C4-2B (cell line): Measurements from ENCODE around the gene FAM118B.

ENCODE experiments used
- CTCF ChIP-seq: fragments of 450-650 bp; conservative IDR thresholded peaks from 2 replicates; pipeline ENCODE4 v1.5.1; 2017; ENCODE audit warnings: mild to moderate bottlenecking
- ZFX ChIP-seq: fragments of 450-650 bp; IDR thresholded peaks from 2 replicates; pipeline ENCODE4 v1.6.1; 2017

GRCh38 chr11:126176853-126177470 lies 34.6 kb upstream of the FAM118B start:
- TF ChIP-seq CTCF (no peak), ZFX (no peak)
